HG03469 (cell line): ENCODE results near the gene GSTCD.

Experiments
- ATAC-seq: cut with Tn5 transposase; IDR thresholded peaks from one replicate; pipeline ENCODE4 v1.9.1; 2021; ENCODE audit warnings: mild to moderate bottlenecking, moderate library complexity, moderate number of reproducible peaks; ENCODE audit not compliant: unreplicated experiment

The GSTCD gene

GRCh38 chr4:105871997-105872396 is 163.4 kb downstream of the GSTCD start:
- ATAC-seq: no peak

- no peak for ATAC-seq
These were observed 166.6 kb downstream of the GSTCD start for GRCh38 chr4:105875233-105875632.

GRCh38 chr4:105878668-105879067 is 170.1 kb downstream of the GSTCD start:
- no peak for ATAC-seq

GRCh38 chr4:105887508-105887907 is 178.9 kb downstream of the GSTCD start:
- ATAC-seq: no peak

- peak; percentile 21 for ATAC-seq
These were observed 186.3 kb downstream of the GSTCD start, which contains the start of gene NPNT for GRCh38 chr4:105894660-105895582. TSS of gene NPNT (plus strand) at chr4:105895471. CDS start at chr4:105895653, 182 bp downstream.

GRCh38 chr4:105895583-105896460 is 187.2 kb downstream of the GSTCD start:
- peak; percentile 40 for ATAC-seq

GRCh38 chr4:105896461-105896942 is 187.9 kb downstream of the GSTCD start:
- ATAC-seq: no peak
